Gastroesophageal sphincter (tissue), 4 donors: Measurements from ENCODE around the gene STT3B. TPM values are rescaled to one million over a fixed set of nuclear protein-coding genes. Genes with fewer than 3 reads are reported as not detected.
A peak's percentile ranks its signal among the peaks of the same experiment; 100 is the strongest.
"Not testable (repeated sequence)": the region's sequence is repeated elsewhere in the genome, so short reads cannot be mapped to it uniquely, and the experiment has no call there.

Experiments
- ATAC-seq: fragments of 150-250 bp; one replicate; pipeline ENCODE4 v1.9.1; 2016; ENCODE audit warnings: mild to moderate bottlenecking, moderate library complexity
- H3K27ac ChIP-seq, 4 donors: fragments of 200-600 bp; sonication (generic) in 3 of 4; 1 replicate in 3 of 4; 2 replicates in 1 of 4; pipeline ENCODE4 v1.5.1; 2016 to 2019
- H3K27me3 ChIP-seq: fragments of 200-600 bp; sonication (generic); one replicate; pipeline ENCODE4 v1.5.1; 2019
- H3K36me3 ChIP-seq, 2 donors: fragments of 200-600 bp; sonication (generic); one replicate each; pipeline ENCODE4 v1.5.1; 2019; ENCODE audit warnings: control low read depth in 1 of 2
- H3K4me1 ChIP-seq, 3 donors: fragments of 200-600 bp; sonication (generic); 1 replicate in 2 of 3; 2 replicates in 1 of 3; pipeline ENCODE4 v1.5.1; 2016 to 2019; ENCODE audit warnings: control low read depth in 2 of 3
- H3K4me3 ChIP-seq, 2 donors: fragments of 200-600 bp; sonication (generic); one replicate each; pipeline ENCODE4 v1.5.1; 2019; ENCODE audit warnings: mild to moderate bottlenecking in 1 of 2, moderate library complexity in 1 of 2
- H3K9me3 ChIP-seq, 3 donors: fragments of 200-600 bp; sonication (generic); one replicate each; pipeline ENCODE4 v1.5.1; 2017 to 2019; ENCODE audit warnings: control low read depth in 2 of 3
- CTCF ChIP-seq, 4 experiments: fragments of 200-600 bp in 2 of 4; fragments of 450-650 bp in 2 of 4; sonication (generic) in 1 of 4; IDR thresholded peaks; one replicate each; pipeline ENCODE4 v1.5.1; 2017 to 2019; ENCODE audit warnings: antibody characterized with exemption in 4 of 4, mild to moderate bottlenecking in 2 of 4, moderate library complexity in 2 of 4
- EP300 ChIP-seq: sonication (generic); formaldehyde crosslinking; IDR thresholded peaks from one replicate; pipeline ENCODE4 v1.6.1; 2017; ENCODE audit warnings: antibody characterized with exemption, mild to moderate bottlenecking
- POLR2A ChIP-seq, 2 donors: fragments of 450-650 bp; IDR thresholded peaks; one replicate each; pipeline ENCODE4 v1.6.1; 2017; ENCODE audit warnings: antibody characterized with exemption in 2 of 2, mild to moderate bottlenecking in 2 of 2, moderate library complexity in 1 of 2
- POLR2AphosphoS5 ChIP-seq: sonication (generic); formaldehyde crosslinking; IDR thresholded peaks from one replicate; pipeline ENCODE4 v1.6.1; 2017; ENCODE audit warnings: antibody characterized with exemption
- WGBS, 2 donors: methylation state at CpG; one replicate each; pipeline ENCODE4 v1.1.5; 2018; ENCODE audit warnings: low coverage in 1 of 2; 5-methylcytosine and 5-hydroxymethylcytosine counted together
- total RNA-seq, 4 donors: library from RNA; depleted of rRNA; stranded (reverse); fragments of >200 nt; gene quantifications; one replicate each; pipeline ENCODE4 v1.1.0, GENCODE V29; 2016

The STT3B gene
- total RNA-seq, 4 donors from 2014 or later = 75.4 to 107 (median 94.1) TPM

- 76 to 100% methylated on average over 1 of the region's 1 CpG for WGBS, 2 donors
- no peak overlapping the region for H3K27ac ChIP-seq
- H3K4me3 ChIP-seq = no peak overlapping the region
- peaks cover 0 to 15% of the 10 kb centered on the region in 2 donors for H3K36me3 ChIP-seq
- no peaks in the 10 kb centered on the region for H3K9me3 ChIP-seq
- no peaks in the 10 kb centered on the region for H3K27me3 ChIP-seq
- no peaks in the 10 kb centered on the region for H3K4me1 ChIP-seq
- ATAC-seq = no peak
- no peak for TF ChIP-seq CTCF (IDR thresholded peaks at IDR 0.05)
- no peak for TF ChIP-seq POLR2A (IDR thresholded peaks at IDR 0.05)
- TF ChIP-seq EP300 = no peak
- TF ChIP-seq POLR2AphosphoS5 = no peak
These were observed 63.5 kb downstream of the STT3B start for GRCh38 chr3:31596176-31596575.

GRCh38 chr3:31600431-31600830 is 67.7 kb downstream of the STT3B start:
- ATAC-seq = no peak
- TF ChIP-seq POLR2AphosphoS5 (no peak), CTCF (IDR thresholded peaks at IDR 0.05) (no peak), EP300 (no peak), POLR2A (IDR thresholded peaks at IDR 0.05) (no peak)
- H3K4me3 ChIP-seq = no peak overlapping the region
- H3K4me1 ChIP-seq = no peaks in the 10 kb centered on the region
- WGBS, 2 donors = 79 to 95% methylated on average over 3 of the region's 3 CpGs
- no peaks in the 10 kb centered on the region for H3K27me3 ChIP-seq
- peaks cover 0 to 4% of the 10 kb centered on the region in 2 donors for H3K36me3 ChIP-seq
- H3K9me3 ChIP-seq = no peaks in the 10 kb centered on the region
- H3K27ac ChIP-seq = no peak overlapping the region

- not testable (repeated sequence) for ATAC-seq, H3K27ac ChIP-seq, H3K27me3 ChIP-seq, H3K9me3 ChIP-seq, H3K4me1 ChIP-seq, H3K4me3 ChIP-seq
- 86% methylated on average over 1 of the region's 1 CpG for WGBS, 2 donors
- peaks cover 0 to 13% of the 10 kb centered on the region in 2 donors for H3K36me3 ChIP-seq
These were observed 72.6 kb downstream of the STT3B start for GRCh38 chr3:31605333-31605732.

- TF ChIP-seq CTCF (IDR thresholded peaks at IDR 0.05) (no peak), EP300 (no peak), POLR2AphosphoS5 (no peak), POLR2A (IDR thresholded peaks at IDR 0.05) (no peak)
- Histone ChIP-seq H3K4me1 (peaks cover 0 to 12% (median 0%) of the 10 kb centered on the region in 3 donors), H3K4me3 (no peak overlapping the region), H3K27me3 (no peaks in the 10 kb centered on the region), H3K9me3 (peaks cover 0 to 8% (median 0%) of the 10 kb centered on the region in 3 donors), H3K36me3 (peaks cover 0 to 13% of the 10 kb centered on the region in 2 donors), H3K27ac (no peak overlapping the region)
- no peak for ATAC-seq
- WGBS, 2 donors = 100% methylated on average over 1 of the region's 4 CpGs
These were observed 73.7 kb downstream of the STT3B start for GRCh38 chr3:31606453-31606852.

- H3K9me3 ChIP-seq = peaks cover 0 to 8% (median 0%) of the 10 kb centered on the region in 3 donors
- TF ChIP-seq CTCF (IDR thresholded peaks at IDR 0.05) (peak in 3 of 4 experiments; percentile 36 to 43 (median 41)), POLR2AphosphoS5 (no peak), POLR2A (IDR thresholded peaks at IDR 0.05) (no peak)
- H3K4me3 ChIP-seq = no peak overlapping the region
- H3K4me1 ChIP-seq = peaks cover 0 to 12% (median 0%) of the 10 kb centered on the region in 3 donors
- ATAC-seq = no peak
- no peaks in the 10 kb centered on the region for H3K27me3 ChIP-seq
- no peak overlapping the region for H3K27ac ChIP-seq
- WGBS, 2 donors = 89 to 100% methylated on average over 1 of the region's 1 CpG
- peaks cover 0 to 9% of the 10 kb centered on the region in 2 donors for H3K36me3 ChIP-seq
These were observed 78.1 kb downstream of the STT3B start for GRCh38 chr3:31610700-31611275.
